Measurements from ENCODE around the gene HOXC13.

DNA sequence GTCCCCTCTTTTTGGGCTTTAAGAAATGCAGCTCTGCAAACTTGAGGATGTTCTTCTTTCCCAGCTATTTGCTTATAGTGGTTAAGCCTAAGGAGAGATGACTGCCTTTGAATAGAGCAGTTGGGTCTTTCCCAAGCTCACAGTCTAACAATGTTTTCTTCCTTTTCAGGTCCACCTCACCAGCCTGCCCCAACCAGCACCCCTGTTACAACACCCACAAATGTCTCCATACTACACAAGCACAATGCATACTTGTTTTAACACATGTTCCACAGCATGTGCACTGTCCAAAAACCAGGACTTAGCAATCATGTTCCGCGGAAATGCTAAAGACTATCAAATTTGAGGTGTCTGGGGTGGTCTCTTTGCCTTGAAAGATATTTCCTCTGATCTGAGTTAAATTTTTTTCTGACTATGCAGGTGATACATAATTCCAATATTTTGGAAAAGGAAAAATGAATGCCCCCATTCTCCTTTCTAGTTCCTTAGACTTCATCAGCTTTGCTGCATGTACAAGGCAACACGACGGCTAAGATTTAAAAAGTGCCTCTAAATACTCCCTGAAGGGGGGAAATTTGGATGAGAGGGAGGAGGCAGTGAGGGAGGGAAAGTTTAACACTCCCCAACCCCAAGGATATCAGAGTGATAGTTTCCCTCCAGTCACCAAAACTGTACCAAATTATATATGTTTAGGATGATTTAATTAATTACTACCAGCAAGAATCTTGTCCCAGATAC lies 6.6 kb upstream of the HOXC13 start:
- TF ChIP-seq, protein P1, sequence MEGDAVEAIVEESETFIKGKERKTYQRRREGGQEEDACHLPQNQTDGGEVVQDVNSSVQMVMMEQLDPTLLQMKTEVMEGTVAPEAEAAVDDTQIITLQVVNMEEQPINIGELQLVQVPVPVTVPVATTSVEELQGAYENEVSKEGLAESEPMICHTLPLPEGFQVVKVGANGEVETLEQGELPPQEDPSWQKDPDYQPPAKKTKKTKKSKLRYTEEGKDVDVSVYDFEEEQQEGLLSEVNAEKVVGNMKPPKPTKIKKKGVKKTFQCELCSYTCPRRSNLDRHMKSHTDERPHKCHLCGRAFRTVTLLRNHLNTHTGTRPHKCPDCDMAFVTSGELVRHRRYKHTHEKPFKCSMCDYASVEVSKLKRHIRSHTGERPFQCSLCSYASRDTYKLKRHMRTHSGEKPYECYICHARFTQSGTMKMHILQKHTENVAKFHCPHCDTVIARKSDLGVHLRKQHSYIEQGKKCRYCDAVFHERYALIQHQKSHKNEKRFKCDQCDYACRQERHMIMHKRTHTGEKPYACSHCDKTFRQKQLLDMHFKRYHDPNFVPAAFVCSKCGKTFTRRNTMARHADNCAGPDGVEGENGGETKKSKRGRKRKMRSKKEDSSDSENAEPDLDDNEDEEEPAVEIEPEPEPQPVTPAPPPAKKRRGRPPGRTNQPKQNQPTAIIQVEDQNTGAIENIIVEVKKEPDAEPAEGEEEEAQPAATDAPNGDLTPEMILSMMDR (IDR thresholded peaks at IDR 0.05; ENCODE audit: borderline replicate concordance, extremely low read depth, low read length, poor library complexity, severe bottlenecking): no peak
- no peak for TF ChIP-seq EZH2 (IDR thresholded peaks at IDR 0.05; ENCODE audit: borderline replicate concordance, low read depth, low read length, severe bottlenecking)
